Endothelial cell of umbilical vein (primary cell): ENCODE measurements around the gene ZNF530. TPM values are rescaled to one million over a fixed set of nuclear protein-coding genes. Genes with fewer than 3 reads are reported as not detected.

Experiments used
- BruUV-seq: library from RNA; stranded (reverse); fragments of 400-500 nt; replicated peaks from 2 replicates; lab custom pipeline; 2021; lab: Mats Ljungman, UMichigan
- CTCF ChIA-PET: fragments of 300-600, 350-600 bp; sonication (Branson Sonifier 250); formaldehyde crosslinking; loops from one replicate; lab custom pipeline; 2021; ENCODE audit warnings: antibody characterized with exemption, inconsistent platforms; lab: Charles Lee
- POLR2A ChIA-PET: fragments of 300-600, 350-600 bp; sonication (Branson Sonifier 250); formaldehyde crosslinking; loops from one replicate; lab custom pipeline; 2021; ENCODE audit warnings: antibody characterized with exemption, inconsistent platforms; lab: Charles Lee
- DNase-seq: peaks from one replicate; pipeline ENCODE4 v3.0.0-alpha.2; 2011; ENCODE audit warnings: low read depth, low spot score
- FAIRE-seq: peaks from 2 replicates; lab custom pipeline; 2011; peaks lifted over from hg19 to GRCh38; lab: Jason Lieb, UNC
- H2AFZ ChIP-seq: 2 replicates; pipeline ENCODE4 v1.6.0; 2012; ENCODE audit warnings: low read depth, low read length, control low read depth, inconsistent platforms
- H3K27ac ChIP-seq: 2 replicates; pipeline ENCODE4 v1.5.1; 2011; ENCODE audit warnings: low read depth, mild to moderate bottlenecking, control low read depth, low read length, moderate library complexity; ENCODE audit not compliant: insufficient read depth
- H3K27me3 ChIP-seq, 2 experiments: 2 replicates each; pipeline versions ENCODE4 v1.6.0 to v1.6.1; 2011; ENCODE audit warnings: low read length in 2 of 2, mixed read lengths in 1 of 2; ENCODE audit not compliant: control insufficient read depth in 2 of 2, insufficient read depth in 2 of 2
- H3K36me3 ChIP-seq, 2 experiments: 2 replicates in 1 of 2; 3 replicates in 1 of 2; pipeline ENCODE4 v1.5.1; 2011; ENCODE audit warnings: low read length in 2 of 2, mild to moderate bottlenecking in 1 of 2, moderate library complexity in 1 of 2; ENCODE audit not compliant: control insufficient read depth in 2 of 2, insufficient read depth in 2 of 2; ENCODE audit errors: extremely low read depth in 1 of 2
- H3K4me1 ChIP-seq: 3 replicates; pipeline ENCODE4 v1.5.1; 2011; ENCODE audit warnings: mild to moderate bottlenecking, low read length; ENCODE audit not compliant: control insufficient read depth, insufficient read depth; ENCODE audit errors: extremely low read depth
- H3K4me2 ChIP-seq: 2 replicates; pipeline ENCODE4 v1.6.1; 2011; ENCODE audit warnings: low read length, control low read depth, mixed read lengths; ENCODE audit not compliant: insufficient read depth
- H3K4me3 ChIP-seq, 3 experiments: fragments of 200-600 bp in 1 of 3; sonication (generic), shearing (Covaris generic) in 1 of 3; replicated peaks in 1 of 3; 2 replicates each; pipeline ENCODE4 v1.5.1; 2011 to 2016; ENCODE audit warnings: control low read depth in 3 of 3, low read length in 3 of 3, mild to moderate bottlenecking in 2 of 3, inconsistent platforms in 1 of 3, low read depth in 1 of 3, moderate library complexity in 1 of 3; ENCODE audit not compliant: insufficient read depth in 1 of 3
- H3K79me2 ChIP-seq: 2 replicates; pipeline ENCODE4 v1.6.0; 2012; ENCODE audit warnings: low read length, inconsistent platforms; ENCODE audit not compliant: control insufficient read depth, insufficient read depth
- H3K9ac ChIP-seq: replicated peaks from 2 replicates; pipeline ENCODE3; 2011; ENCODE audit warnings: low read length, control low read depth; ENCODE audit not compliant: insufficient read depth; ENCODE audit errors: extremely low read depth
- H3K9me1 ChIP-seq: replicated peaks from 3 replicates; pipeline ENCODE4 v1.6.0; 2011; ENCODE audit warnings: mild to moderate bottlenecking, low read length; ENCODE audit not compliant: control insufficient read depth, insufficient read depth; ENCODE audit errors: extremely low read depth
- H3K9me3 ChIP-seq: replicated peaks from 2 replicates; pipeline ENCODE4 v1.5.1; 2012; ENCODE audit warnings: low read length, inconsistent platforms; ENCODE audit not compliant: control insufficient read depth, insufficient read depth
- H4K20me1 ChIP-seq: replicated peaks from 2 replicates; pipeline ENCODE3; 2011; ENCODE audit warnings: mild to moderate bottlenecking, low read length; ENCODE audit not compliant: control insufficient read depth, insufficient read depth; ENCODE audit errors: extremely low read depth
- CTCF ChIP-seq, 2 donors: IDR thresholded peaks; 1 replicate in 1 of 2; 2 replicates in 1 of 2; pipeline ENCODE4 v1.5.1; 2011; ENCODE audit warnings: low read length in 2 of 2, mild to moderate bottlenecking in 2 of 2, moderate library complexity in 2 of 2, control low read depth in 1 of 2, inconsistent platforms in 1 of 2, low read depth in 1 of 2; ENCODE audit not compliant: insufficient read depth in 1 of 2; ENCODE audit errors: extremely low read depth in 1 of 2
- EZH2 ChIP-seq: IDR thresholded peaks from 2 replicates; pipeline ENCODE4 v1.6.1; 2012; ENCODE audit warnings: borderline replicate concordance, low read depth, mild to moderate bottlenecking, moderate library complexity, low read length, inconsistent platforms; ENCODE audit not compliant: severe bottlenecking
- FOS ChIP-seq: IDR thresholded peaks from 2 replicates; pipeline ENCODE4 v1.6.1; 2011; ENCODE audit warnings: mild to moderate bottlenecking, low read length, moderate library complexity, borderline replicate concordance; ENCODE audit not compliant: insufficient read depth
- GATA2 ChIP-seq: IDR thresholded peaks from 2 replicates; pipeline ENCODE4 v1.7.0; 2011; ENCODE audit warnings: low read depth, mild to moderate bottlenecking, moderate library complexity, mixed read lengths, low read length; ENCODE audit not compliant: insufficient read length, insufficient read depth
- JUN ChIP-seq: IDR thresholded peaks from 2 replicates; pipeline ENCODE4 v1.6.1; 2011; ENCODE audit warnings: borderline replicate concordance, low read depth; ENCODE audit not compliant: insufficient read length, insufficient read depth
- MYC ChIP-seq: IDR thresholded peaks from one replicate; pipeline ENCODE4 v1.6.1; 2011; ENCODE audit warnings: mild to moderate bottlenecking, low read depth, low read length
- POLR2A ChIP-seq: IDR thresholded peaks from 2 replicates; pipeline ENCODE4 v1.6.1; 2012; ENCODE audit warnings: low read depth, mild to moderate bottlenecking, control low read depth, low read length
- POLR2AphosphoS5 ChIP-seq: IDR thresholded peaks from 2 replicates; pipeline ENCODE4 v1.6.1; 2012; ENCODE audit warnings: low read depth, mild to moderate bottlenecking, control low read depth, low read length, moderate library complexity; ENCODE audit not compliant: insufficient read depth
- dilution Hi-C: fragments of 300-500 bp; cut with MboI; formaldehyde crosslinking; loops from one replicate; pipeline ENCODE4 v1.15.0; 2019; ENCODE audit warnings: low sequenced_read_pairs; ENCODE audit not compliant: extremely low pct_ligation_motif_present
- intact Hi-C: fragments of 100-400 bp; cut with micrococcal nuclease; formaldehyde crosslinking; loops from one replicate; pipeline ENCODE4 v1.10.0; 2022
- polyA plus RNA-seq, 4 experiments: library from polyadenylated mRNA; depleted of rRNA in 3 of 4; stranded (reverse) in 3 of 4; unstranded in 1 of 4; fragments of >200 nt; gene quantifications; 2 replicates each; pipeline versions ENCODE4 v1.2.1 to v1.2.3, GENCODE V29; 2011 to 2012; ENCODE audit warnings: missing spikeins in 1 of 4
- total RNA-seq: library from RNA; stranded (reverse); gene quantifications from 2 replicates; pipeline ENCODE4 v1.2.3, GENCODE V29; 2021
- TF ChIP-seq, protein P1 (sequence below): IDR thresholded peaks from 2 replicates; pipeline ENCODE4 v1.6.1; 2011; ENCODE audit not compliant: insufficient read depth, insufficient read length

ZNF530 gene
- total and polyA plus RNA-seq, 2 donors (not counting 3 experiments of a cell fraction or from before 2014, with no cell fraction given), result 1.5 to 4.0 TPM

- Histone ChIP-seq H3K4me2 (no peak overlapping the region), H3K9me3 (peaks cover 20% of the 10 kb centered on the region), H3K9ac (no peak overlapping the region), H3K4me3 (no peak overlapping the region), H3K9me1 (no peaks in the 10 kb centered on the region), H3K79me2 (no peaks in the 10 kb centered on the region), H3K4me1 (peaks cover 10% of the 10 kb centered on the region), H3K27ac (no peak overlapping the region), H3K27me3 (no peaks in the 10 kb centered on the region), H3K36me3 (no peaks in the 10 kb centered on the region), H4K20me1 (no peaks in the 10 kb centered on the region), H2AFZ (no peak overlapping the region)
- TF ChIP-seq, protein P1, sequence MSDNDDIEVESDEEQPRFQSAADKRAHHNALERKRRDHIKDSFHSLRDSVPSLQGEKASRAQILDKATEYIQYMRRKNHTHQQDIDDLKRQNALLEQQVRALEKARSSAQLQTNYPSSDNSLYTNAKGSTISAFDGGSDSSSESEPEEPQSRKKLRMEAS, result no peak
- TF ChIP-seq POLR2A (no peak), FOS (no peak), POLR2AphosphoS5 (no peak), MYC (no peak), CTCF (IDR thresholded peaks at IDR 0.05; ENCODE audit: extremely low read depth in 1 of 2, insufficient read depth in 1 of 2, low read depth in 1 of 2, low read length in 2 of 2) (no peak), GATA2 (no peak), EZH2 (no peak), JUN (no peak)
- FAIRE-seq (no peak), DNase-seq (no peak)
- ChIA-PET CTCF (no interaction called here), POLR2A (no interaction called here)
- intact Hi-C loops (loop anchor here (10.0 kb wide), 1 partner anchor 149 kb away; the partner anchor contains the start of gene ZNF17), dilution Hi-C loops (no loop called here)
- BruUV-seq, result no TSS peak
Observed at GRCh38 chr19:57563547-57563946, 36.1 kb upstream of the ZNF530 start.
